OCI-LY7 (cell line): ENCODE results near the gene WIPF1. TPM values are rescaled to one million over a fixed set of nuclear protein-coding genes. Genes with fewer than 3 reads are reported as not detected.

ENCODE experiments used
- BruUV-seq: library from RNA; stranded (reverse); fragments of 400-500 nt; replicated peaks from 2 replicates; lab custom pipeline; 2021; lab: Mats Ljungman, UMichigan
- CTCF ChIA-PET: fragments of 300-600 bp; sonication (Branson Sonifier 250); formaldehyde crosslinking; loops from one replicate; lab custom pipeline; 2022; ENCODE audit warnings: antibody characterized with exemption; ENCODE audit not compliant: unreplicated experiment; lab: Charles Lee
- POLR2A ChIA-PET: fragments of 300-600 bp; sonication (Branson Sonifier 250); formaldehyde crosslinking; loops from one replicate; lab custom pipeline; 2022; ENCODE audit warnings: antibody characterized with exemption; lab: Charles Lee
- DNase-seq: peaks from one replicate; pipeline ENCODE4 v3.0.0-alpha.2; 2015; ENCODE audit warnings: low spot score
- H2AFZ ChIP-seq: fragments of 200-600 bp; sonication (generic), shearing (Covaris generic); 2 replicates; pipeline ENCODE4 v1.6.1; 2014; ENCODE audit warnings: mild to moderate bottlenecking, antibody characterized with exemption, low read length, moderate library complexity
- H3K27ac ChIP-seq: fragments of 200-600 bp; sonication (generic); 2 replicates; pipeline ENCODE4 v1.5.1; 2014; ENCODE audit warnings: mixed run types, low read depth, mild to moderate bottlenecking, moderate library complexity, low read length, inconsistent platforms; ENCODE audit not compliant: poor library complexity, severe bottlenecking
- H3K36me3 ChIP-seq: fragments of 200-600 bp; sonication (generic); 2 replicates; pipeline ENCODE4 v1.6.1; 2014; ENCODE audit warnings: mild to moderate bottlenecking, antibody characterized with exemption, low read length, moderate library complexity, mixed read lengths; ENCODE audit not compliant: insufficient read depth
- H3K4me1 ChIP-seq: fragments of 200-600 bp; sonication (generic); 2 replicates; pipeline ENCODE4 v1.5.1; 2014; ENCODE audit warnings: mild to moderate bottlenecking, low read length; ENCODE audit not compliant: insufficient read depth, poor library complexity, severe bottlenecking
- H3K4me2 ChIP-seq: fragments of 200-600 bp; sonication (generic); 2 replicates; pipeline ENCODE4 v1.6.1; 2014; ENCODE audit warnings: mild to moderate bottlenecking, low read length
- H3K4me3 ChIP-seq: fragments of 200-600 bp; sonication (generic); 2 replicates; pipeline ENCODE4 v1.5.1; 2014; ENCODE audit warnings: mild to moderate bottlenecking, low read depth, low read length; ENCODE audit not compliant: poor library complexity, severe bottlenecking
- H3K79me2 ChIP-seq: fragments of 200-600 bp; sonication (generic); 2 replicates; pipeline ENCODE4 v1.6.1; 2016; ENCODE audit warnings: low read depth, mild to moderate bottlenecking, low read length, moderate library complexity, mixed read lengths; ENCODE audit not compliant: insufficient read depth
- H3K9me2 ChIP-seq: fragments of 200-600 bp; sonication (generic); 2 replicates; pipeline ENCODE4 v1.6.1; 2016; ENCODE audit warnings: mild to moderate bottlenecking, low read length, mixed read lengths; ENCODE audit not compliant: insufficient read depth
- H3K9me3 ChIP-seq: fragments of 200-600 bp; sonication (generic); 2 replicates; pipeline ENCODE4 v1.6.1; 2014; ENCODE audit warnings: mild to moderate bottlenecking, mixed run types, low read length, mixed read lengths
- H4K20me1 ChIP-seq: fragments of 200-600 bp; sonication (generic); 2 replicates; pipeline ENCODE4 v1.6.1; 2014; ENCODE audit warnings: mild to moderate bottlenecking, antibody characterized with exemption, low read length, moderate library complexity, mixed read lengths; ENCODE audit not compliant: insufficient read depth
- CTCF ChIP-seq: fragments of 200-600 bp; sonication (generic); conservative IDR thresholded peaks from 2 replicates; pipeline ENCODE4 v1.5.1; 2014; ENCODE audit warnings: mild to moderate bottlenecking, antibody characterized with exemption, low read length, moderate library complexity, mixed read lengths
- EZH2phosphoT487 ChIP-seq: fragments of 200-600 bp; sonication (generic); IDR thresholded peaks from 2 replicates; pipeline ENCODE4 v1.6.1; 2018; ENCODE audit warnings: low read depth, borderline replicate concordance, mild to moderate bottlenecking, mixed run types, antibody characterized with exemption, low read length, moderate library complexity, mixed read lengths
- intact Hi-C: fragments of 100-400 bp; cut with micrococcal nuclease; formaldehyde crosslinking; loops from one replicate; pipeline ENCODE4 v1.10.0; 2022; ENCODE audit not compliant: unreplicated experiment
- total RNA-seq, 2 experiments: library from RNA; depleted of rRNA in 1 of 2; stranded (reverse); fragments of >200 nt in 1 of 2; shearing (Covaris generic) in 1 of 2; gene quantifications; 2 replicates each; pipeline ENCODE4 v1.2.3, GENCODE V29; 2014 to 2022

WIPF1 gene
- total RNA-seq, 2 experiments from 2014 or later = 27.1 to 192 TPM

GRCh38 chr2:174529916-174530315 lies 67.7 kb downstream of the WIPF1 start:
- intact Hi-C loops = no loop called here
- no peaks in the 10 kb centered on the region for H3K9me2 ChIP-seq
- TF ChIP-seq EZH2phosphoT487 (no peak), CTCF (no peak)
- no peaks in the 10 kb centered on the region for H4K20me1 ChIP-seq
- no peak overlapping the region for H3K4me2 ChIP-seq
- H2AFZ ChIP-seq = no peak overlapping the region
- peaks cover 8% of the 10 kb centered on the region; the same call in 1 of the 2 replicates for H3K9me3 ChIP-seq
- no peaks in the 10 kb centered on the region for H3K79me2 ChIP-seq
- DNase-seq = no peak
- H3K27ac ChIP-seq = no peak overlapping the region
- H3K4me3 ChIP-seq = no peak overlapping the region
- ChIA-PET CTCF (no interaction called here), POLR2A (no interaction called here)
- H3K4me1 ChIP-seq = no peaks in the 10 kb centered on the region
- no peaks in the 10 kb centered on the region; the same call in 1 of the 2 replicates for H3K36me3 ChIP-seq
- BruUV-seq = no TSS peak

- no peak overlapping the region for H2AFZ ChIP-seq
- H3K4me2 ChIP-seq = no peak overlapping the region
- ChIA-PET CTCF (no interaction called here), POLR2A (no interaction called here)
- no peak overlapping the region for H3K27ac ChIP-seq
- no peaks in the 10 kb centered on the region for H4K20me1 ChIP-seq
- TF ChIP-seq EZH2phosphoT487 = no peak
- no peak for TF ChIP-seq CTCF
- DNase-seq = no peak
- H3K9me3 ChIP-seq = peaks cover 8% of the 10 kb centered on the region; the same call in 1 of the 2 replicates
- no peaks in the 10 kb centered on the region for H3K9me2 ChIP-seq
- no peaks in the 10 kb centered on the region for H3K79me2 ChIP-seq
- H3K36me3 ChIP-seq = no peaks in the 10 kb centered on the region; the same call in 1 of the 2 replicates
- H3K4me1 ChIP-seq = no peaks in the 10 kb centered on the region
- intact Hi-C loops = no loop called here
- H3K4me3 ChIP-seq = no peak overlapping the region
- BruUV-seq = no TSS peak
Measured at GRCh38 chr2:174527959-174528358, 69.6 kb downstream of the WIPF1 start.

GRCh38 chr2:174527101-174527721 lies 70.4 kb downstream of the WIPF1 start:
- no peak overlapping the region for H3K4me2 ChIP-seq
- ChIA-PET CTCF (no interaction called here), POLR2A (interaction anchor here (0.6 to 1.1 kb wide), 2 partner anchors 9 to 176 kb away, joined by 3 read pairs; no protein-coding TSS in a partner anchor)
- no peaks in the 10 kb centered on the region for H3K4me1 ChIP-seq
- no peak overlapping the region for H3K27ac ChIP-seq
- BruUV-seq = no TSS peak
- H3K79me2 ChIP-seq = no peaks in the 10 kb centered on the region
- no peaks in the 10 kb centered on the region for H4K20me1 ChIP-seq
- intact Hi-C loops = no loop called here
- no peak for DNase-seq
- H2AFZ ChIP-seq = no peak overlapping the region
- H3K9me2 ChIP-seq = no peaks in the 10 kb centered on the region
- H3K4me3 ChIP-seq = no peak overlapping the region
- H3K9me3 ChIP-seq = peaks cover 8% of the 10 kb centered on the region; the same call in 1 of the 2 replicates
- no peaks in the 10 kb centered on the region; the same call in 1 of the 2 replicates for H3K36me3 ChIP-seq
- no peak for TF ChIP-seq CTCF
- no peak for TF ChIP-seq EZH2phosphoT487
